ENCODE measurements around the gene CNIH3.
"Not testable (repeated sequence)": the region's sequence is repeated elsewhere in the genome, so short reads cannot be mapped to it uniquely, and the experiment has no call there.

CNIH3 gene

DNA sequence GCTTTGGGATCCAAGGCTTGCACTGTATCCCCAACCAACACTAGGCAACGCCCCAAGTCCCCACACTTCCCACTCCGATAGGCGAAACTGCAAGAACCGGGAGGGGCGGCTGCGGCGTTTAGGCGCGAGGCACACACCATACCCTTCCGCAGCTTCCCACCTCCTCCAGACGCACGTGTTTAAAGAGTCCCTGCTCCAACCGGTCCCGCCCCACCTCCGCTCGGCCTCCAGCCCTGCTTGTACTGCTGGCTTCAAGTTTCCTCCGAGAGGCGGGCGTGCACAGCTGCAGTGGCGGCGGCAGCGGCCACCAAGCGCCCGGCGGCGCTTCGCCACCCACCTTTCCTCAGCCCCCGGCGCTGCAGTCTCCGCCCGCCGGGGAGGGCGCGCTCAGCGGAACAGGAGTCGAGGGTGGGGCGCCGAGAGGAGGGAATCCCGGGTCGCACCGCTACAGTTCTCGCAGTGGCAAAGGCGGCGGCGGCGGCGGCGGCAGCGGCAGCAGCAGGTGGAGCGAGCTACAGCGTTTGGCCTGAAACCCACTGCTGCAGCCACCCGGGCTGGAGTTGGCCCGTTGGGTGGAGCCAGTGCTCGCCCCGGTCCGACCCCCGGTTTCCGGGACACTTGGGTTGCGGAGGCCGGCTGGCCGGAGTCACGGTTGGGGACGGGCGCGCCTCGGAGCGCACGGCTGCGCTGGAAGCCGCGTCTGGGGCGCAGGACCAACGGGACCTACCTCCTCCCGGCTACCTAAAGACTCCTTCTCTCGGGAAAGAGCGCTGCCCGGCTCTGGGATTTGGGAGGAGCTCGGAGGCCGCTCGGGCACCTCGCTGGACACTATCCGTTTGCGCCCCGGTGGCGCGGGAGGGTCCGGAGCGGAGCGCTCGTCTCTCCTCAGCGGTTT lies at the start of gene CNIH3:
Gene CNIH3, plus strand, starts transcription at position 457 of the 895 bp plus-strand sequence. CDS start 858 bp downstream, outside the sequence.
- no peak for DNase-seq

- not testable (repeated sequence) for DNase-seq
These were observed 49.6 kb upstream of the CNIH3 start for GRCh38 chr1:224566492-224566891.

DNA sequence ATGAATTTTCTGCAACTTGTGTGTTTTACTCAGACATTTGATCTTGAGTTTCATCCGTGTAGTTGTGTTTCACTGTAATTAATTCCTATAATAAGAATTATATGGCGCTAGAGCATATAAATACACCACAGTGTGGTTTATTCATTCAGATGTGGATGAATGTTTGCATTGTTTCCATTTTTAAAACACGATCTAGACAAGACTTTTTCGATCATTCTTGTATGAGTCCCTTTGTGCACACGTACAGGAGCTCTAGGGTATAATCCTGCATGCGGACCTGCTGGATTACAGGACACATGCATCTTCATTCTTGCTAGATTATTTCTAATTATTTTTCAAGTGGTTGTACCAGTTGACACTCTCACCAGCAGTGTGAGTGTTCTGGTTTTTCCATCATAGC lies 46.8 kb upstream of the CNIH3 start:
- DNase-seq = no peak

- not testable (repeated sequence) for DNase-seq
These were observed 44.1 kb upstream of the CNIH3 start for GRCh38 chr1:224571975-224572374.

- DNase-seq = no peak
These were observed 36.6 kb upstream of the CNIH3 start for GRCh38 chr1:224579526-224579925.

GRCh38 chr1:224580006-224580405 lies 36.1 kb upstream of the CNIH3 start:
- DNase-seq = no peak

- DNase-seq = no peak
These were observed 34.1 kb upstream of the CNIH3 start for GRCh38 chr1:224582041-224582440.

GRCh38 chr1:224583774-224584173 lies 32.3 kb upstream of the CNIH3 start:
- no peak for DNase-seq

DNA sequence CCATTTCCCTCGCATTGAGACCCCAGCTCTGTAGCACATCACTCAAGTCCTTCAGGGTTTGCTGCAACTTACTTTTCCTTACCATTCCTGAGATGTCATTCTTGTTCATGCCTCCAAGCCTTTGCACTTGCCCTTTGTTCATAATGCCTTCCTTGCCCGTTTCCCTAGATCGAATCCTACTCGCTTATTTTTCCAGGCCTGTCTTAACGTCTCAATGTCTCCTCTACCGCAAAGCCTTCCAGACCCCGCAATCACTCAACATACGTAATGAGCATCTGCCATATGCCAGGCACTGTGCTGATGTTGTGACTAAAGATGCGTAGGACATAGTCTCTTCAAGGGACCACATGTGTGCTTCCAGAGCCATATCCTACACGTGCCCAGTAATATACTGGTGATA lies 31.1 kb upstream of the CNIH3 start:
- DNase-seq = no peak

DNA sequence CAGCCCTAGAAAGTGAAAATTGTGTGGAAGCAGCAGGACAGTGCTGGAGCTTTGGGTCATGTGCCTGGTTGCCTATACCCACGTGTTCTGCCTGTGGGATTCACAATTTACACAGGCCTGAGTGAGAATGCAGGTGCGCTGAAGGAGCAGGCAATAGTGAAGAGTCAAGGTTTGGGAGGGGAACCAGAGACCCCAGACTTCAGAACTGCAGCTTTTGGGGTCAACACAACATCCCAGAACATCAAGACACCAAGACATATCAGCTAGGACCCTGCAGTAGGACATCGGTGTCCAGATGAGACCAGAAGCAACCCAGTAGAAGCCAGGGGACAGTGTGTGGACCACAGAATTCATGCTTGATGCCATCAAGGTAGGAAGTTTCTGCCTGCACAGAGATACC lies 29.1 kb upstream of the CNIH3 start:
- no peak for DNase-seq

GRCh38 chr1:224588515-224588914 lies 27.6 kb upstream of the CNIH3 start:
- no peak for DNase-seq

DNA sequence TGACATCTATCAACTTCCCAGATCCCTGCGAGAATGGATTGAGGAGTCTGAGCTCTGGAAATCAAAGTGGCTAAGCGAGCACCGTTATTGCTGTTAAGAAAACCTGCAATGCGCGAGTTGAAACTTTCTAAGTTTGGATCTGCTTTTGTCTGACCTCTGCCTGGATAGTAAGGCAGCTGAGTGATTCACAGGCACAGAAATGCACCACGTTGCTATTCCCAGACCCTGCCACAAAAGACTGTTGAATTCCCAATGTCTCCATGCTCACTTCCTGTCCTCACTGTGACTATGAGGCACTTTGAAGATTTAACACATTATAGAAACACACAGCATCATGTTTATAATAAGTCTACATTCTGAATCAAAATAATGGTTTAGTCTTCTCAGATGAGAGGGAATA lies 27.1 kb upstream of the CNIH3 start:
- no peak for DNase-seq

DNA sequence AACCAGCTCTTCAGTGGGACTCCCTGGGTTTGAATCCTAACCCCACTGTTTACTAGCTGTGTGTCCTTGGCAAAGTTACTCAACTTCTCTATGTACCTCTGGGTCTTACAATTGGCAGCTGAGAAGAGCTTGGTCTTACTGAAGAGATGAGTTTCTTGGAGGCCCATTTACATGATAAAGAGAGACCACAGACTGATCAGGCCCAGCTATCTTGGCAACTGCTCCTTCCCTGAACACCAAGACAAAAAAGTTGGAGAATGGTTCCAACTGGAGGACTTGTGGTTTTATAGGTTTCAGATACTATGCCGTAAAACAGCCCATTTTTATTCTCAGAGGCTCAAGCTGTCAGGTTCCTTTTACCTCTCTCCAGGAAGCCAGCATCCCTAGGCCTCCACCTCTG lies 24.8 kb upstream of the CNIH3 start:
- DNase-seq = no peak

DNA sequence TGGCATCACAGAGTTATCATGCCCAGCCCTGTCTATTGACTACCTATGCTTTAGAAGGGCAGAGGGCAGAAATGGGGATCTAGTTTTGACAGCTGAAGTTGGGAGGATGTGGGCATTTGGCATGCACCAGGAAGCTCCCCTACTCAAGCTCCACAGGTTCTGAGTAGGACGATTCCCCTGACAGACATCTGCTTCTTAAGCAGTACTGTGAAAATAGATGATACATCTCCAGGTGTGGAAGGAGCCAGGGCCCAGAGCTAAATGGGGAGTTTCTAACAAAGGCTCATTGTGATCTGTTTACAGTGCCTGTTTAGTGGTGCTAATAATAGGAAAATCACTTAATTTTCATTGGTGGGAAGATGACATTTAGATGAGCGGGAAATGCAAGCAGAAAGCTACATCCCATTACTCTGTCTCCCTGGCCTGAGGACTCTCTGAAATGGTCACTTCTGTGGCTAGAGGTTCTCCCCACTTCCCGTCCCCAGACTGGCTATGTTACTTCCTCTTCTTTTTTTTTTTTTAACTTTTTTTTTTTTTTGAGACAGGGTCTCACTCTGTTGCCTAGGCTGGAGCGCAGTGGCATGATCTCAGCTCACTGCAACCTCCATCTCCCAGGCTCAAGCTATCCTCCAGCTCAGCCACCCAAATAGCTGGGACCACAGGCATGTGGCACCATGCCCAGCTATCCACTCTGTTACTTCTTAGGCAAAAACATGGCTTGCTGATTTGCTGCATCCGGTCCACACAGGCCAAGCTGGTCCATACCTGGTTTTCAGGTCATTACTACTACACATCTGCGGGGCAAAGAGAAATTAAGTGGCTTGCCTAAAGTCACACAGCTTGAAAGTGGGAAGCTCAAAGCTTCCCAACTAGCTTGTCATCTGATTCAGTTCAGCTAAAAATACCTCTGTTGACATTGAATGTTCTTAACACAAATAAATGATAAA lies 23.2 kb upstream of the CNIH3 start:
- DNase-seq = no peak

- no peak for DNase-seq
These were observed 21.8 kb upstream of the CNIH3 start for GRCh38 chr1:224594360-224594759.

GRCh38 chr1:224594851-224595250 lies 21.3 kb upstream of the CNIH3 start:
- no peak for DNase-seq

DNA sequence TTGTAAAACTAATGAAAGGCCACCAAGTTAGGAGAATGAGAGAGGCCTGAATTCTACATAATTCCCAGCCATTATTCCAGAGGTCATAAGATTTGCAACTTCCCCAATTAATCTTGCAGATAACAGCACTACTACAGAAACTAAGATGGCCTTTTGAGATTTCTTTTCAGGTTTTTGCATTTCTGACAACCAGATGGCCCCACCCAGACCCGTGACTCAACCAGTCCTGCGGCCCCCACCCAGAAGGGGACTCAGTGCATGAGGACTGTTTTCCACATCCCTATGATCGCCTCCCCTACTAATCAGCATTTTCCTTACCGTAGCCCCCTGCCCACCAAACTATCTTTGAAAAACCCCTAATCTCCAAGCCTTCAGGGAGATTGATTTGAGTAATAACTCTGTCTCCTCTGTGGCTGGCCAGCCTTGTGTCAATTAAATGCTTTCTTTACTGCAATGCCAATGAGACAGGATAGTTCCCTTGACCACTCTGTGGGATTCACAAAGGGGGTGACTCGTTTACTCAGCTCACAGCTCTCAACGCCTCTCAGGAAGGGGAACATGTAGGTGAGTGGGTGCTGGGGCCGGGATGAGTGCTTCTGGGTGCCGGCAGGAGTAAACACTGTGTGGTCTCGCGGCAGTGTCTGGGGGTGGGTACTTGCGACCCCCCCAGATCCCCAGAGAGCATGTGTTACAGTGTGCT lies 10.5 kb upstream of the CNIH3 start:
- no peak for DNase-seq

DNA sequence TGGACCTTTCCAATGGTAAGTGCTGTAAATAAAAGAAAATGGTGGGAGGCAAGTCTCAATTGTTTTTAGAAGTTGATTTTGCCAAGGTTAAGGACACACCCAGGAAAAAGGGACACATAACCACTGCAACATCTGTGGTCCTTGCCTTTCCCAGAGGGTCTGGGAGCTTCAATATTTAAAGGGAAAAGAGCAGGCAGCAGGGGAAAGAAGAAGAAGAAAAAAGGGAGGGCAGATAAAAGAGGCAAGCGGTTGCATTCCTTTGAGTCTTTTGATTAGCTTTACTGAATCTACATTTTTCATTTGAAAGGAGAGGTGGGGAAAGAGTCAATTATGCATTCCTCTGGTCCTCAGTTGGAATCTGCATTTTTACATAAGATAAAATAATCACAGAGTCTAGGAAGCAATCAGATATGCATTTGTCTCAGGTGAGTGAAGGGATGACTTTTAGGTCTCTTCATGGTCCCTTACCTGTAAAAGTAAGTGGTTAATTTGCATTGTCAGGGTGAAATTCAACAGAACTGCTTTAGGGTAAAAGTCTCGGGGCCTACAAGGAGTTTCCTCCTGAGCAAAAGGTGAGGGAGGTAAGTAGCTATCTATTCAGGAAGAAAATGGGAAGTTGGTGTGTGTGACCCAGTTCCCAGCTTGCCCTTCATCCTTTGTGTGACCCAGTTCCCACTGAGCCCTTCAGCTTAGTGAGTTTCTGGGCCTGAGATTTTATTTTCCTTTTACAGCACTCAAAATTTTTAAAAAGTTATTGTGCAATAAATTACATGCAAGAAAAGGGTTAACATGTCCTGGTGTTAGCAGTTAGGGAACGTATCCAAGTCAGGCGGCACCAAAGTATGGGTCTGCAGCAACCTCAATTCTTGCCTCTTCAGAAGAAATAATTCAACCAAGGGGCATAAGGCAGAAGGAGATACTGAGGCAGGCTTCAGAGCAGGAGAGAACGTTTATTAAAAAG lies 8.6 kb upstream of the CNIH3 start:
- no peak for DNase-seq

- DNase-seq = no peak
These were observed 6.8 kb upstream of the CNIH3 start for GRCh38 chr1:224609333-224609732.

DNA sequence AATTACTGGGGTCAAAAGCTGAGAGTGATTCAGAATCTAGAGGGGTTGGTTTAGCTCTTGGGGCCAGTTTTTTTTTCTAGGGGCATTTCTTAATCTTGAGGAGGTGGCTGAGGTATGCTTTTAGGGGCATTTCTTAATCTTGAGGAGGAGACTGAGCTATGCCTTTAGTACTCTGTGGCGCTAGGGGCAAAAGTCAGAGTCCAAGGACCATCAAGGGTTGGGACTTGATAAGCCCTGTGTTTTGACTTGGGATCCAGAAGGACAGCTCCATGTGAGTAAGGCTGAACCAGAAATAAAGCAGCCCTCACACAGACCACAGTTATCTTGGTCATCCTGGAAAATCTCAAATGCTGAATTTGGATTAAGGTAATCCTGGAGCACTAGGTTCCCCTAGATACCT lies 3.9 kb upstream of the CNIH3 start:
- no peak for DNase-seq

- no peak for DNase-seq
These were observed 2.6 kb upstream of the CNIH3 start for GRCh38 chr1:224613486-224613885.
